Activated CD4-positive, alpha-beta T cell treated with anti-CD3 and anti-CD28 coated beads for 36 hours (primary cell): ENCODE measurements around the gene FRMD4A. TPM values are rescaled to one million over a fixed set of nuclear protein-coding genes. Genes with fewer than 3 reads are reported as not detected.

ENCODE experiments used
- ATAC-seq: fragments of 200-7000 bp; cut with Tn5 transposase; one replicate; pipeline ENCODE4 v1.10.0; 2021; ENCODE audit warnings: mild to moderate bottlenecking, moderate library complexity
- CTCF ChIA-PET: fragments of 350-600 bp; sonication (Branson Sonifier 250); formaldehyde crosslinking; loops from one replicate; lab custom pipeline; 2021; ENCODE audit warnings: antibody characterized with exemption; lab: Charles Lee
- POLR2A ChIA-PET: fragments of 350-600 bp; sonication (Branson Sonifier 250); formaldehyde crosslinking; loops from one replicate; lab custom pipeline; 2021; ENCODE audit warnings: antibody characterized with exemption, inconsistent platforms; lab: Charles Lee
- DNase-seq: peaks from one replicate; pipeline ENCODE4 v3.0.0-alpha.2; 2020
- H3K27ac Mint-ChIP-seq: one replicate; pipeline ENCODE4 v1.8.0; 2021; ENCODE audit warnings: mixed read lengths
- H3K27me3 Mint-ChIP-seq: one replicate; pipeline ENCODE4 v1.8.0; 2021; ENCODE audit warnings: mixed read lengths
- H3K36me3 Mint-ChIP-seq: one replicate; pipeline ENCODE4 v1.8.0; 2021; ENCODE audit warnings: low read depth, mixed read lengths
- H3K4me1 Mint-ChIP-seq: one replicate; pipeline ENCODE4 v1.8.0; 2021; ENCODE audit warnings: mixed read lengths
- H3K4me3 Mint-ChIP-seq: one replicate; pipeline ENCODE4 v1.8.0; 2021; ENCODE audit warnings: mild to moderate bottlenecking, moderate library complexity, mixed read lengths
- H3K9me3 Mint-ChIP-seq: one replicate; pipeline ENCODE4 v1.8.0; 2021; ENCODE audit warnings: low read depth, mixed read lengths
- intact Hi-C, 2 experiments: fragments of 100-400 bp; cut with DNase I in 1 of 2; cut with micrococcal nuclease in 1 of 2; formaldehyde crosslinking; loops; one replicate each; pipeline versions ENCODE4 v1.14.2 to v1.15.1; 2022 to 2024; cut with DNase I, micrococcal nuclease
- total RNA-seq, 2 experiments: library from RNA; stranded (reverse); gene quantifications; one replicate each; pipeline ENCODE4 v1.2.3, GENCODE V29; 2021

The FRMD4A gene
- total RNA-seq, 2 experiments from 2014 or later = 0.85 to 1.3 TPM

- ATAC-seq = no peak
- H3K27me3 Mint-ChIP-seq = no peaks in the 10 kb centered on the region
- H3K4me3 Mint-ChIP-seq = no peak overlapping the region
- ChIA-PET CTCF (no interaction called here), POLR2A (no interaction called here)
- intact Hi-C loops = no loop called here
- no peak for DNase-seq
- no peak overlapping the region for H3K27ac Mint-ChIP-seq
- peaks cover 47% of the 10 kb centered on the region for H3K36me3 Mint-ChIP-seq
- H3K9me3 Mint-ChIP-seq = peaks cover 16% of the 10 kb centered on the region
- H3K4me1 Mint-ChIP-seq = no peaks in the 10 kb centered on the region
Measured at GRCh38 chr10:13636776-13637175, 693.9 kb downstream of the FRMD4A start.

DNA sequence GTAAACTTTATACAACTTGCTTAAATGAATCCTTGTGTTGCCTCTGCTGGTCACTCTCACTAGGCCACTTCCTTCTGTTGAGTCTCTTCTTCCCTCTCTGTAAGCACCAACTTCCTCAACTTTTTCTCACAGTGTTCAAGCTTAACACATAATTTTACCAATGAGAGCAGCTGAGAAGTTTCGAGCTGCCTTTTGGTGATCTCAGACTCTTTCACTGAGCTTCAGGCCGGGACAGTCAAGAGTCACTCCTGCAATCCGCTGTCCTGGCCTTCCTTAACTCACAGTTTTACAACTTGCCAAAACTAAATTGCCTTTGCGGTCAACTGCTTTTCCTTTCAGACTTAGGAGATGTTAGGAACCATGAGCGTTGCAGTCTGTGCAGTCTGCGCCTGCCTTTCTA, 696.5 kb downstream of the FRMD4A start:
- intact Hi-C loops = no loop called here
- Mint-ChIP-seq H3K27me3 (no peaks in the 10 kb centered on the region), H3K9me3 (no peaks in the 10 kb centered on the region), H3K27ac (no peak overlapping the region), H3K36me3 (peaks cover 35% of the 10 kb centered on the region), H3K4me3 (no peak overlapping the region), H3K4me1 (no peaks in the 10 kb centered on the region)
- ATAC-seq (no peak), DNase-seq (no peak)
- ChIA-PET CTCF (interaction anchor here (0.6 kb wide), 1 partner anchor 262 kb away, joined by 3 read pairs; no protein-coding TSS in a partner anchor), POLR2A (no interaction called here)

DNA sequence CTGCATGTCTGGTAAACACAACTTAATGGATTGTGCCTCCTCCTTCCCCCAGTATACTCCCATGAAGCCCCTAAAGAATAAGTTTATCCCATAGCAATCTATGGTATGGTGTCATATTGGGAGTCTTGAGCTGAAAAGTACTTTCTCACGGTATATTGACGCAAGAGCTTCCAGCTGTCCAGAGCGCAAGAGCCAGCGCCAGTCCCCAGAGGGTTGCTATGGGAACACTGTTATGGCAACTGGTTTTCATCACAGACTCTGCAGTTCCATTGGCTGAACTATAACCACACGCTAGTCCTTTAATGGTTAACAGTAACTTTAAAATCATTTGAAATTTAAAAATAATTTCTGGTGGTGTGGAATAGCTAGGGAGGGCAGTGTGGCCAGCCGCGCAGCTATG, 697.0 kb downstream of the FRMD4A start:
- peaks cover 33% of the 10 kb centered on the region for H3K36me3 Mint-ChIP-seq

GRCh38 chr10:13632884-13633440, 697.8 kb downstream of the FRMD4A start:
- H3K9me3 Mint-ChIP-seq = no peaks in the 10 kb centered on the region
- ATAC-seq (no peak), DNase-seq (no peak)
- no peaks in the 10 kb centered on the region for H3K27me3 Mint-ChIP-seq
- intact Hi-C loops = no loop called here
- peaks cover 30% of the 10 kb centered on the region for H3K36me3 Mint-ChIP-seq
- no peaks in the 10 kb centered on the region for H3K4me1 Mint-ChIP-seq
- ChIA-PET CTCF (interaction anchor here (0.5 kb wide), 1 partner anchor 13 kb away, joined by 3 read pairs; no protein-coding TSS in a partner anchor), POLR2A (no interaction called here)
- H3K4me3 Mint-ChIP-seq = no peak overlapping the region
- H3K27ac Mint-ChIP-seq = no peak overlapping the region

More for the DNA sequence above, 697.0 kb downstream of the FRMD4A start:
- intact Hi-C loops = no loop called here
- no peak for ATAC-seq
- Mint-ChIP-seq H3K27ac (no peak overlapping the region), H3K4me1 (no peaks in the 10 kb centered on the region), H3K4me3 (no peak overlapping the region), H3K27me3 (no peaks in the 10 kb centered on the region), H3K9me3 (no peaks in the 10 kb centered on the region)
- POLR2A ChIA-PET = no interaction called here
- CTCF ChIA-PET = interaction anchor here (0.6 kb wide), 1 partner anchor 261 kb away, joined by 3 read pairs; no protein-coding TSS in a partner anchor
- no peak for DNase-seq

- intact Hi-C loops = no loop called here
- ChIA-PET POLR2A (no interaction called here), CTCF (no interaction called here)
- Mint-ChIP-seq H3K9me3 (no peaks in the 10 kb centered on the region), H3K27me3 (no peaks in the 10 kb centered on the region), H3K36me3 (peaks cover 27% of the 10 kb centered on the region), H3K4me1 (no peaks in the 10 kb centered on the region), H3K27ac (no peak overlapping the region), H3K4me3 (no peak overlapping the region)
- ATAC-seq (no peak), DNase-seq (no peak)
Measured at GRCh38 chr10:13632440-13632839, 698.3 kb downstream of the FRMD4A start.

DNA sequence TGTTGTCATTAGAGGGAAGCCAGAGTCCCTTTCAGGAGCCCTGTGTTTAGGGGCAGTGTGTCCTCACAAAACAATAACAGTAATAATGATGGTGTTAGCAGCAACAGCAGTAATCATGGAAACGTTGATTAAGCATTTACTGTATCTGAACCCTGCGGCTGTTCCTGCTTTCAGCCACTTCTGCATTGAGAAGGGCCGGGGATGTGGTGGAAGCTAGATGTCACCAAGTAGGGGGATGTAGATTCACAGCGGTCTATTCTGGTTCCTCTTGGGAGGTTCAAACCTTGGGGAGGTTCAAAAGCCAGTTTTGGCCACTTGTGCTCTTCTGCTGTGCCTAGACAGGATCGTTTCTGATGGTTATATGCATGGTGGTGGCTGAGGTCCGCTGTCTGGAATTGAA, 699.1 kb downstream of the FRMD4A start:
- H3K36me3 Mint-ChIP-seq = peaks cover 21% of the 10 kb centered on the region
- POLR2A ChIA-PET = no interaction called here
- ATAC-seq (no peak), DNase-seq (no peak)
- CTCF ChIA-PET = no interaction called here
- H3K4me3 Mint-ChIP-seq = no peak overlapping the region
- intact Hi-C loops = no loop called here
- H3K4me1 Mint-ChIP-seq = no peaks in the 10 kb centered on the region
- no peaks in the 10 kb centered on the region for H3K9me3 Mint-ChIP-seq
- H3K27me3 Mint-ChIP-seq = no peaks in the 10 kb centered on the region
- H3K27ac Mint-ChIP-seq = no peak overlapping the region

DNA sequence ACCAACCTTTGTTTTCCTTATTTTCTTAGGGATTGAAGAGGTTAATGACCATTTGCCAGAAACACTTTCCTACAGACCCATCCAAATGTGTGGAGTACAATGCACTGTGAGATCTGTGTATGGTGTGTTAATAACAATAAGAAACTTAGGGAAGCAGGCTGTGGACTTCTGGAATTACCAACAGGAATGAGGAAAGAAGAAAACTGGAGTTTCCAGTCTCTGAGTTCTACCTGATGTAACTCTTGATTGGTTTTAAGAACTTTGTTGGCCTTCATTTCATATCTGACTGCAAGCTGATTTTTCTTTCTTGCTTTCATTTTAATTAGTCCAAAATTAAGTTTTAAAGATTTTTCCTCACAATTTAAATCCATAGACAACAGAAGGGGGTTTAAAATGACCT, 700.5 kb downstream of the FRMD4A start:
- DNase-seq (no peak), ATAC-seq (no peak)
- Mint-ChIP-seq H3K27me3 (no peaks in the 10 kb centered on the region), H3K27ac (no peak overlapping the region), H3K4me3 (no peak overlapping the region), H3K9me3 (no peaks in the 10 kb centered on the region), H3K4me1 (no peaks in the 10 kb centered on the region), H3K36me3 (peaks cover 22% of the 10 kb centered on the region)
- CTCF ChIA-PET = no interaction called here
- intact Hi-C loops = no loop called here
- POLR2A ChIA-PET = no interaction called here

- no peaks in the 10 kb centered on the region for H3K9me3 Mint-ChIP-seq
- no peaks in the 10 kb centered on the region for H3K27me3 Mint-ChIP-seq
- intact Hi-C loops = no loop called here
- POLR2A ChIA-PET = no interaction called here
- ATAC-seq (no peak), DNase-seq (no peak)
- H3K4me1 Mint-ChIP-seq = no peaks in the 10 kb centered on the region
- no peak overlapping the region for H3K27ac Mint-ChIP-seq
- CTCF ChIA-PET = no interaction called here
- no peak overlapping the region for H3K4me3 Mint-ChIP-seq
- H3K36me3 Mint-ChIP-seq = peaks cover 19% of the 10 kb centered on the region
Measured at GRCh38 chr10:13629116-13629515, 701.6 kb downstream of the FRMD4A start.

DNA sequence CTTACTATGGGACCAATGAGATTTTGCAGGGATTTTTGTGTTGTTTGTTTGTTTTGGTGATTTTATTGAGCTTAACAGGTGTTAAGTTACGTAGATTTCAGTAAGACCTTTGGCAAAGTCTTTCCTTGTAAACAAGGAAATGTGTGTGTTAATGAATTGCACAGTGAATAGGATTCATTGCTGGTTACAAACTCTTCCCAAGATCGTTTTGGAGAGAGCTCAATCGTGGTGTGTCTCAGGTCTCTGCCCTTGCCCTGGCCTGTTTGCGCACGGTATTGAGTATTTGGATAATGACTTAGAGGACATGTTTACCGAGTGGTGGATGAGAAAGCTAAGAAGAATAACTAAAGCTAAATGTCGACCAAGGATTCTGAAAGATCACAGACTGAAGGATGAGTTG, 702.1 kb downstream of the FRMD4A start:
- no peak for ATAC-seq
- H3K9me3 Mint-ChIP-seq = no peaks in the 10 kb centered on the region
- no peaks in the 10 kb centered on the region for H3K4me1 Mint-ChIP-seq
- H3K4me3 Mint-ChIP-seq = no peak overlapping the region
- ChIA-PET CTCF (no interaction called here), POLR2A (no interaction called here)
- intact Hi-C loops = no loop called here
- H3K27me3 Mint-ChIP-seq = no peaks in the 10 kb centered on the region
- no peak overlapping the region for H3K27ac Mint-ChIP-seq
- DNase-seq = no peak
- H3K36me3 Mint-ChIP-seq = peaks cover 19% of the 10 kb centered on the region

- H3K27ac Mint-ChIP-seq = no peak overlapping the region
- CTCF ChIA-PET = interaction anchor here (1.0 to 1.6 kb wide), 2 partner anchors 23 to 156 kb away, joined by 3 read pairs; no protein-coding TSS in a partner anchor
- POLR2A ChIA-PET = no interaction called here
Measured at GRCh38 chr10:13627459-13628310, 703.0 kb downstream of the FRMD4A start.

DNA sequence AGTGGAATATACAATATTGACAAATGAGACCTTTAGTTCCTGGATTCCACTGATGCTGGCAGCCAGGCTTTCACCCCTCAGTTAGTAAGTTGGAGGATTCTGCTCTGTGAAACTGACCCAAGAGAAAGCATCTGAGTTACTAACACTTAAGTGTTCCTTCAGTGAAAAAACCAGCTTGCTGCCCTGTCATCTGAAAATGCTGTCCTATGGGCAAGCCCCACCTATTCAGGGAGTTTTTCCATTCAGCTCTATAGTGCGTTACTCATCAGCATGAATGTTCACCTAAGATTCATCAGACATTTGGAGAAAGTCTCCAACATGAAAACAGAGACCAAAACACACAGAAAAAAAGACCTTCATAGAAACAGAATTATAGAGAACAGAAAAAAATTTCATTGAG, 706.1 kb downstream of the FRMD4A start:
- Mint-ChIP-seq H3K4me1 (no peaks in the 10 kb centered on the region), H3K36me3 (peaks cover 11% of the 10 kb centered on the region), H3K27me3 (no peaks in the 10 kb centered on the region), H3K27ac (no peak overlapping the region), H3K9me3 (no peaks in the 10 kb centered on the region), H3K4me3 (no peak overlapping the region)
- POLR2A ChIA-PET = no interaction called here
- no peak for ATAC-seq
- DNase-seq = no peak
- intact Hi-C loops = no loop called here
- CTCF ChIA-PET = no interaction called here

More at GRCh38 chr10:13627459-13628310, 703.0 kb downstream of the FRMD4A start:
- no peaks in the 10 kb centered on the region for H3K9me3 Mint-ChIP-seq
- ATAC-seq (peak; percentile 36), DNase-seq (no peak)
- H3K4me1 Mint-ChIP-seq = no peaks in the 10 kb centered on the region
- peaks cover 19% of the 10 kb centered on the region for H3K36me3 Mint-ChIP-seq
- intact Hi-C loops = no loop called here
- H3K4me3 Mint-ChIP-seq = no peak overlapping the region
- H3K27me3 Mint-ChIP-seq = no peaks in the 10 kb centered on the region

- ChIA-PET CTCF (interaction anchor here (1.0 to 1.8 kb wide), 3 partner anchors 10 to 99 kb away, joined by 3 to 5 read pairs (median 3); no protein-coding TSS in a partner anchor), POLR2A (interaction anchor here (0.6 kb wide), 1 partner anchor 16 kb away, joined by 4 read pairs; no protein-coding TSS in a partner anchor)
- Mint-ChIP-seq H3K27me3 (no peaks in the 10 kb centered on the region), H3K4me3 (no peak overlapping the region), H3K9me3 (no peaks in the 10 kb centered on the region), H3K36me3 (peaks cover 16% of the 10 kb centered on the region), H3K27ac (no peak overlapping the region), H3K4me1 (no peaks in the 10 kb centered on the region)
- DNase-seq (no peak), ATAC-seq (no peak)
- intact Hi-C loops = no loop called here
Measured at GRCh38 chr10:13621931-13622330, 708.8 kb downstream of the FRMD4A start.
